Thymus (tissue), 11 donors: Measurements from ENCODE around the gene NACC2. TPM values are rescaled to one million over a fixed set of nuclear protein-coding genes. Genes with fewer than 3 reads are reported as not detected.
"Not testable (repeated sequence)": the region's sequence is repeated elsewhere in the genome, so short reads cannot be mapped to it uniquely, and the experiment has no call there.

Source experiments
- DNase-seq, 9 donors: peaks; one replicate each; pipeline ENCODE4 v3.0.0-alpha.2; 2013; ENCODE audit warnings: low spot score in 9 of 9, low read depth in 6 of 9, missing footprints in 1 of 9
- H3K27ac ChIP-seq, 2 donors: one replicate each; pipeline ENCODE4 v1.5.1; 2013; ENCODE audit warnings: control low read depth in 1 of 2, low read depth in 1 of 2, low read length in 1 of 2, mild to moderate bottlenecking in 1 of 2, moderate library complexity in 1 of 2
- H3K27me3 ChIP-seq, 2 donors: one replicate each; pipeline ENCODE4 v1.5.1; 2013; ENCODE audit warnings: low read length in 1 of 2; ENCODE audit not compliant: control insufficient read depth in 2 of 2, insufficient read depth in 1 of 2
- H3K36me3 ChIP-seq, 2 donors: one replicate each; pipeline ENCODE4 v1.5.1; 2013; ENCODE audit warnings: low read length in 1 of 2, mild to moderate bottlenecking in 1 of 2, moderate library complexity in 1 of 2; ENCODE audit not compliant: control insufficient read depth in 2 of 2, insufficient read depth in 2 of 2
- H3K4me1 ChIP-seq, 2 donors: one replicate each; pipeline ENCODE4 v1.5.1; 2013; ENCODE audit warnings: low read length in 2 of 2; ENCODE audit not compliant: control insufficient read depth in 2 of 2, insufficient read depth in 2 of 2
- H3K4me3 ChIP-seq, 2 donors: one replicate each; pipeline ENCODE4 v1.5.1; 2013; ENCODE audit warnings: low read length in 2 of 2, control low read depth in 1 of 2, mild to moderate bottlenecking in 1 of 2
- H3K9me3 ChIP-seq, 2 donors: one replicate each; pipeline ENCODE4 v1.5.1; 2013; ENCODE audit warnings: low read length in 1 of 2, mild to moderate bottlenecking in 1 of 2; ENCODE audit not compliant: control insufficient read depth in 2 of 2, insufficient read depth in 1 of 2
- WGBS: extraction: QIAGEN DNeasy Blood & Tissue Kit; methylation state at CpG from one replicate; pipeline ENCODE4 v1.1.7; 2013; 5-methylcytosine and 5-hydroxymethylcytosine counted together
- polyA plus RNA-seq: library from polyadenylated mRNA; stranded (reverse); fragments of 200-250 nt; gene quantifications from one replicate; pipeline ENCODE4 v1.2.3, GENCODE V29; 2013
- total RNA-seq: library from RNA; stranded (reverse); fragments of 120-200 nt; gene quantifications from one replicate; pipeline ENCODE4 v1.2.4, GENCODE V29; 2013
- donor health status: healthy.

Gene NACC2
- total and polyA plus RNA-seq, 2 donors: 1.5 to 4.4 TPM

DNA sequence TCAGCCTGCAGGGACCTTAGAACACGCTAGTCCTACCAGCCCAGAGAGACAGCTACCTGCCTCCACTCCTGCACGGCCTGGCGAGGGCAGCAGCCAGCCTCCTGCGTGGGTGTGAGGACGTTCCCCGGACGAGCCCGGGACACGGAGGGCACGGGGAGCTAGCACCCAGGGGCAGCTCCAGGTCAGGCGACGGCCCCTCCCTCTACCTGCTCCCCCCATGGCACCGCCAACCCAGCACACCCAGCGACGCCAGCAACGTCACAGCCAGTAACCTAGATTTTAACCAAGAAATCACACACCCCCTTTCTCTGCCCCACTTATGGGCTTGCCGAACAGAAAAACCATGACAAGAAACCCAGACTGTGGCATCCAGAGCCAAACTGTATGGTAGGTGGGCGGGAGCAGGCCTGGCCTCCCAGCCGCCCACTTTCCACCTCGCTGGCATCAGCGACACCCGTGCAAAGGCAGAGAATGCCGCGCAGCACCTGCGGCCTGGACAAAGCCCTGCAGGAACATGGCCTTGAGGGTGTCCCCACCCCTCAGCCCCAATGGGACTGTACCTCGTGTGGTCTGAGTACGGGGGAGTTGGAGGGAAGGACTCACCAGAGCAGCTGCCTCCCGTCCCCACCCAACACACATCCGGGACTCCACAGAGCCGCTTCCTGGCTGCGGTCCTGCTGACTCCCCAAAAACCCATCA is 47.9 kb downstream of the NACC2 start:
- peaks cover 26 to 39% of the 10 kb centered on the region in 2 donors for H3K27me3 ChIP-seq
- no peaks in the 10 kb centered on the region for H3K4me1 ChIP-seq
- H3K27ac ChIP-seq: no peak overlapping the region
- no peak overlapping the region for H3K4me3 ChIP-seq
- WGBS: 96% methylated on average over 31 of the region's 31 CpGs
- H3K9me3 ChIP-seq: no peaks in the 10 kb centered on the region
- no peak for DNase-seq
- no peaks in the 10 kb centered on the region for H3K36me3 ChIP-seq

DNA sequence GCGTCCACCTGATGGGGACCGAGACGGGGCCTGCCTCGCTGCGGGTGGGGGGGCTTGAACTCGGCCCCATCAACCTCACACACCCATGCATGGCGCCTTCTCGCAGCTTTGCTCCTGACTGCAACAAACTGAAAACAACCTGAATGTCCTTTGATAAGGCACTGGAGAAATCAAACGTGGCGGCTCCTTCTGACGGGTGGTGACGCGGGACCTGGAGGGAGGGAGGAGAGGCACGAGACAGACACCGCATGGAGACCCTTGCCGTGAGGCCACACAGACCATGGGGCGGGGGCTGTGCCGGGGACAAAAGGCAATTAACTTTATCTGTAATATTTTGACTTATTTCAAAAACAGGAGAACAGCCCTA is 48.6 kb downstream of the NACC2 start:
- Histone ChIP-seq H3K9me3 (no peaks in the 10 kb centered on the region), H3K4me1 (no peaks in the 10 kb centered on the region), H3K36me3 (no peaks in the 10 kb centered on the region), H3K27me3 (peaks cover 23 to 32% of the 10 kb centered on the region in 2 donors), H3K4me3 (no peak overlapping the region), H3K27ac (no peak overlapping the region)
- 85% methylated on average over 18 of the region's 18 CpGs for WGBS
- no peak for DNase-seq

DNA sequence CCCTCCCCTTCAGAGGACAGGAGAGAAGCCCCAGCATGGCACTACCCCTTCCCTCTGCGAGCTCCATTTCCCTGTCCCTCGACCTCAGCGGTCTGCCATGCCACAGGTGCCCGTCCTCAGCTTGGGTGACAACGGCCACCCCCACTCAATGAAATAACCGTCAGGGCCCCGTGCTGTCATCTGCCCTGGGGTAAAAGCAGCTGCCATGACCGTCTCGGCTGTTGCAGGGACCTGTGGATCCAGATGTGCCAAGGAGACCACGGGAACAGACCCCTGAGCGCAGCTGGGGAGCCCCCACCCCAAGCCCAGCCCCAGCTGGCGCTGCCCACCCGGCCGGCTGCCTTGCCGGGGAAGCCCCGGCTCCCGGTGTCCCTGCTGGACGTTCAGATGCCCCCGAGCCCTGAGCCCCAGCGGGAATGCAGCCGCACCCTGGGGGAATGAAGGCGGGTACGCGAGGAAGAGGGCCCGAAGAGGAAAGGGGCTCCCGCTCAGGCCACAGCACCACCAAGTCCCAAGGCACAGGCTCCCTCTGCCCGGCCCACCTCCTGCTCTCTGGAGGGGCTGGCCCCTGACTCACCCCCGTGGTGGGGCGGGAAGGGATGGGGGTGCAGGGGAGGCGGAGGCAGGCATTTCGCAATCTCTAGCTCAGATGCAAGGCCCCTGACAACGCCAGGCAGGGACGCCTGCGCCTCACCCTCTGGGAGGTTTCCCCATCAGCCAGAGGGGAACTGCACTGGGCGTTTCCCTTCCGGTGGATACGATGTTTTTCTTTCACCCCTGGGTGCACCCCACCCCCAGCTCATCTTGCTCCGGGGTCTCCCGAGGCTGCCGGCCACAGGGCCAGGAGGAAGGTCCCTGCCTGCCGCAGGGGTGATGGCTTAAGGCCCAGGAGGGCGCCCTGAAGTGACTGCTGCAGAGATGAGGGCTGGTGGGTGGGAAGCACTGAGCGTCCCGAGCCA is 49.2 kb downstream of the NACC2 start:
- H3K9me3 ChIP-seq: no peaks in the 10 kb centered on the region
- 92% methylated on average over 44 of the region's 44 CpGs for WGBS
- H3K4me3 ChIP-seq: no peak overlapping the region
- no peak for DNase-seq
- H3K36me3 ChIP-seq: no peaks in the 10 kb centered on the region
- no peak overlapping the region for H3K27ac ChIP-seq
- H3K4me1 ChIP-seq: no peaks in the 10 kb centered on the region
- peaks cover 16 to 26% of the 10 kb centered on the region in 2 donors for H3K27me3 ChIP-seq

DNA sequence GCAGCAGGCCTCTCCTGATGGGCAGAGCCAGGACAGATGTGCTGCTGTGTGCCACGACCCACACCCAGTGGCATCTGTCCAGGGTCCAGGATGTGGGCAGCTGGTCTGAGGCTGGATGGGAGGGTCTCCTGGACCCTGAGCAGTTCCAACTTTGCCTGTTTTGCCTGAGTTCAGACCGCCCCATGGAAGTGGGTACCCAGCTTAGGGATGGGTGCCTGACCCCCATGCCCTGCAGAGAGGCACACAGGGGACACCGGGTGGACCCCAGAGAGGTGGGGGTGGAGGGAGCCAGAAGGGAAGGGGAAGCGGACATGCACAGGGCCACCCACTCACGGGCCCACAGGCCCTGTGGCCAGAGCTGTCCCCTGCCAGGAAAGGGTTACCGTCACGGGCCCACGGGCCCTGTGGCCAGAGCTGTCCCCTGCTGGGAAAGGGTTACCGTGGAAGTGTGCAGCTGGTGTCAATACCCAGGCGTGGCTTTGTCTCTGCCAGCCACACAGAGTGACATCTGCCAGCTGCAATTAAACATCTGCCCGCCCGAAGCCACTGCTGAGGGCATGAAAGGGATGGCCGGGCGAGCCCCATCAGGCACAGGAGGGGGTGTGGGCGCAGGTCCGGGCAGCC is 50.0 kb downstream of the NACC2 start:
- Histone ChIP-seq H3K4me3 (no peak overlapping the region), H3K4me1 (no peaks in the 10 kb centered on the region), H3K36me3 (no peaks in the 10 kb centered on the region), H3K27me3 (peaks cover 8 to 18% of the 10 kb centered on the region in 2 donors), H3K27ac (no peak overlapping the region), H3K9me3 (no peaks in the 10 kb centered on the region)
- 90% methylated on average over 16 of the region's 16 CpGs for WGBS
- DNase-seq: no peak

DNA sequence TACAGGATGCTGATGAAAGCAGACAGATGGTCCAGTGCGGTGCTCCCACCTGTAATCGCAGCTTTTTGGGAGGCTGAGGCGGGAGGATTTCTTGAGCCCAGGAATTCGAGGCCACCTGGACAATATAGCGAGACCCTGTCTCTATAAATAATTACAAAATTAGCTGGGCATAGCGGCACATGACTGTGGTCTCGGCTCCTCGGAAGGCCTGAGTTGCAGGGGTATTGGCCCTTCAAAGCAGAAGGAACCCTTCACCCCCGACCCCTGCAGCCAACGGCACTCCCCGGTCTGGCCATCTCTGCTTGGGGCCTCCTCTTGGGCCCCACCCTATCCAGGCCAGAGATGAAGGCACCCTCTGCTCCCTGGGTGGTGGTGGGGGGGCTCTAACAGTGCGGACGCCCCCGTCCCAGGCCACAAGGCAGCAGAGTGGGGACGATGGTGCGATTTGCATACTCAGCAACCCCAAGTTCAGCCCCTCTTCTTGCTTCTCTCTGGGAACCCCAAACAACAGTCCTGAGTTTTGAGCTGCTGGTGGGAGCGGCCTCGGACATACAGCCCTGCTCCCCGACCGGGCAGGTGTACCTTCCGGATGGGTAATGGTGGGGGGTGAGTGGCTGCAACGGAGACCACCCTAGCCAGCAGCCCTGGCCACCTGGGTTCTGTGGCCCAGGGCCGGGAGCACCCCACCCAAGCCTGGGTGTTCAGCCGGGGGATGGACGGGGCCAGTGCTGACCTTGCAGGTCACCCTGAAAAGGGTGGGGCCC is 50.7 kb downstream of the NACC2 start:
- Histone ChIP-seq H3K9me3 (no peaks in the 10 kb centered on the region), H3K4me1 (no peaks in the 10 kb centered on the region), H3K36me3 (no peaks in the 10 kb centered on the region), H3K27me3 (peaks cover 1 to 13% of the 10 kb centered on the region in 2 donors), H3K4me3 (no peak overlapping the region), H3K27ac (no peak overlapping the region)
- no peak for DNase-seq
- WGBS: 98% methylated on average over 25 of the region's 25 CpGs

DNA sequence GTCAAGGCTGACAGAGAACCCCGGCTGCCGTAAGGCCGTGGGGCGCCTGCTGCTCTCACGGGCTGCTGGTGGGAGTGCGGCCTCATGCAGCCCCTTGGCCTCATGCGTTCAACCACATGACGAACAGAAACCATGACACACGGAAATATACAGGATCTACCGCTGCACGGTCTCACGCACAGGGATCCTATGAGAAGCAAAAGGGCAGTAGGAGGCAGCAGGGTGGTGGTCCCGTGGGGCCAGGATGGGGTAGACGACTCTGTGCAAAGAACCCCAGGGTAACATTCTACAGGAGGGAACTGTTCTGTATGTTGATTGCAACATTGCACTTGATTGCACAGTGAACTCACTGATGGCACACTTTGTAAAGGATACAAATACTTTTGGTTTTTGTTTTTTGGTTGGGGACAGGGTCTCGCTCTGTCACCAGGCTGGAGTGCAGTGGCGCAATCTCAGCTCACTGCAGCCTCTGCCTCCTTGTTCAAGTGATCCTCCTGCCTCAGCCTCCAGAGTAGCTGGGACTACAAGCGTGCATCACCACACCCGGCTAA is 51.6 kb downstream of the NACC2 start:
- no peak overlapping the region for H3K4me3 ChIP-seq
- no peaks in the 10 kb centered on the region for H3K4me1 ChIP-seq
- no peaks in the 10 kb centered on the region for H3K9me3 ChIP-seq
- H3K27ac ChIP-seq: no peak overlapping the region
- peaks cover 0 to 4% of the 10 kb centered on the region in 2 donors for H3K27me3 ChIP-seq
- no peak for DNase-seq
- WGBS: 93% methylated on average over 18 of the region's 18 CpGs
- H3K36me3 ChIP-seq: no peaks in the 10 kb centered on the region

DNA sequence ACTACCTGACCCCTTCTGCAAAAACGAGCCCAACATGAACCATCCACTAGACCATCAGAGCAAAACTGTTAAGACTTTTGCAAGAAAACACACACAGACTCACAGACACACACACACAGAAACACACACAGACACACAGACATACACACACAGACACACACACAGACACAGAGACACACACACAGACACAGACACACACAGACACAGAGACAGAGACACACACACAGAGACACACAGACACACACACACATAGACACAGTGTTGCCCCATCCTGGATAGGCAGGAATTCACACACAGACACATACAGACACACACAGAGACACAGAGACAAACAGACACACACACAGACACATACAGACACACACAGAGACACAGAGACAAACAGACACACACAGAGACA is 52.5 kb downstream of the NACC2 start:
- H3K36me3 ChIP-seq: no peaks in the 10 kb centered on the region
- H3K4me1 ChIP-seq: no peaks in the 10 kb centered on the region
- DNase-seq: no peak
- no peak overlapping the region for H3K4me3 ChIP-seq
- H3K27me3 ChIP-seq: peaks cover 0 to 2% of the 10 kb centered on the region in 2 donors
- WGBS: 70% methylated on average over 1 of the region's 1 CpG
- no peak overlapping the region for H3K27ac ChIP-seq
- peaks cover 0 to 5% of the 10 kb centered on the region in 2 donors for H3K9me3 ChIP-seq

DNA sequence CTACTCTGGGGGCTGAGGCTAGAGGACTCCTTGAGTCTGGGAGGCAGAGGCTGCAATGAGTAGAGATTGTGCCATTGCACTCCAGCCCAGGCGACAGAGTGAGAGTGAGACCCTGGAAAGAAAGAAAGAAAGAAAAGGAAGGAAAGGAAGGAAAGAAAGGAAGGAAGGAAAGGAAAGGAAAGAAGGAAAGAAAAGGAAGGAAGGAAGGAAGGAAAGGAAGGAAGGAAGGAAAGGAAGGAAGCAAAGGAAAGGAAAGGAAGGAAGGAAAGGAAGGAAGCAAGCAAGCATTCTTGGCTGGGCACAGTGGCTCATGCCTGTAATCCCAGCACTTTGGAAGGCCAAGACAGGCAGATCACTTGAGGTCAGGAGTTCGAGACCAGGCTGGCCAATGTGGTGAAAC is 54.2 kb downstream of the NACC2 start:
- not testable (repeated sequence) for H3K27me3 ChIP-seq, H3K4me3 ChIP-seq, H3K4me1 ChIP-seq, DNase-seq, H3K27ac ChIP-seq, H3K9me3 ChIP-seq, H3K36me3 ChIP-seq
- 99% methylated on average over 2 of the region's 2 CpGs for WGBS
